PFSK-1 (cell line): Measurements from ENCODE around the gene GBP7.

Source experiments
- FOXP2 ChIP-seq: optimal IDR thresholded peaks from 2 replicates; pipeline ENCODE3; 2011; ENCODE audit warnings: borderline replicate concordance, control low read depth, inconsistent platforms; ENCODE audit not compliant: insufficient read depth; ENCODE audit errors: extremely low read length, extremely low read depth
- POLR2AphosphoS5 ChIP-seq: IDR thresholded peaks from 2 replicates; pipeline ENCODE4 v1.6.1; 2012; ENCODE audit warnings: low read depth, mild to moderate bottlenecking, control low read depth, low read length, moderate library complexity
- REST ChIP-seq, 2 experiments: IDR thresholded peaks; 2 replicates each; pipeline versions ENCODE4 v1.6.1 to v1.8.0; 2011 to 2012; ENCODE audit warnings: low read depth in 2 of 2, low read length in 2 of 2, control low read depth in 1 of 2, inconsistent platforms in 1 of 2, mild to moderate bottlenecking in 1 of 2, moderate library complexity in 1 of 2; ENCODE audit not compliant: insufficient read depth in 1 of 2
- SIN3A ChIP-seq: IDR thresholded peaks from 2 replicates; pipeline ENCODE4 v1.6.1; 2012; ENCODE audit warnings: mild to moderate bottlenecking, low read length, moderate library complexity, borderline replicate concordance; ENCODE audit not compliant: insufficient read depth
- TAF1 ChIP-seq: IDR thresholded peaks from 2 replicates; pipeline ENCODE4 v1.6.1; 2012; ENCODE audit warnings: low read length, control low read depth, borderline replicate concordance; ENCODE audit not compliant: insufficient read depth

The GBP7 gene

GRCh38 chr1:89206373-89206772 lies 30.6 kb upstream of the GBP7 start:
- TF ChIP-seq SIN3A (no peak), TAF1 (no peak), POLR2AphosphoS5 (no peak), FOXP2 (no peak), REST (IDR thresholded peaks at IDR 0.05; ENCODE audit: insufficient read depth in 1 of 2, low read depth in 2 of 2, low read length in 2 of 2) (no peak)

GRCh38 chr1:89203166-89203565 lies 27.4 kb upstream of the GBP7 start:
- TF ChIP-seq POLR2AphosphoS5: no peak
- no peak for TF ChIP-seq FOXP2
- TF ChIP-seq REST (IDR thresholded peaks at IDR 0.05; ENCODE audit: insufficient read depth in 1 of 2, low read depth in 2 of 2, low read length in 2 of 2): no peak

- TF ChIP-seq FOXP2 (no peak), SIN3A (no peak), REST (IDR thresholded peaks at IDR 0.05; ENCODE audit: insufficient read depth in 1 of 2, low read depth in 2 of 2, low read length in 2 of 2) (no peak), TAF1 (no peak), POLR2AphosphoS5 (no peak)
Measured at GRCh38 chr1:89201106-89201794, 25.4 kb upstream of the GBP7 start.

GRCh38 chr1:89200663-89201062 lies 24.9 kb upstream of the GBP7 start:
- TF ChIP-seq POLR2AphosphoS5: no peak

- no peak for TF ChIP-seq SIN3A
- TF ChIP-seq REST (IDR thresholded peaks at IDR 0.05; ENCODE audit: insufficient read depth in 1 of 2, low read depth in 2 of 2, low read length in 2 of 2): no peak
- TF ChIP-seq POLR2AphosphoS5: no peak
- no peak for TF ChIP-seq FOXP2
- no peak for TF ChIP-seq TAF1
Measured at GRCh38 chr1:89199525-89200031, 23.8 kb upstream of the GBP7 start.
